Vagina (tissue), 2 donors: ENCODE data around the gene FHL2.

Source experiments
- CTCF ChIP-seq, 3 experiments: fragments of 450-650 bp in 2 of 3; fragments of 200-600 bp in 1 of 3; sonication (generic) in 1 of 3; IDR thresholded peaks; one replicate each; pipeline ENCODE4 v1.5.1; 2017 to 2019; ENCODE audit warnings: antibody characterized with exemption in 3 of 3, mild to moderate bottlenecking in 2 of 3, moderate library complexity in 2 of 3
- POLR2A ChIP-seq, 2 donors: fragments of 450-650 bp; IDR thresholded peaks; one replicate each; pipeline ENCODE4 v1.6.1; 2017; ENCODE audit warnings: antibody characterized with exemption in 2 of 2, mild to moderate bottlenecking in 2 of 2, moderate library complexity in 2 of 2
- POLR2AphosphoS5 ChIP-seq, 2 donors: sonication (generic); formaldehyde crosslinking; IDR thresholded peaks; one replicate each; pipeline ENCODE4 v1.9.0; 2017; ENCODE audit warnings: antibody characterized with exemption in 2 of 2, mild to moderate bottlenecking in 2 of 2, low read depth in 1 of 2; ENCODE audit not compliant: insufficient read depth in 1 of 2

- no peak for TF ChIP-seq POLR2A (IDR thresholded peaks at IDR 0.05)
- no peak for TF ChIP-seq CTCF (IDR thresholded peaks at IDR 0.05)
- TF ChIP-seq POLR2AphosphoS5 (IDR thresholded peaks at IDR 0.05; ENCODE audit: insufficient read depth in 1 of 2, low read depth in 1 of 2) = no peak
Observed at GRCh38 chr2:105399207-105399861, 483 bp upstream of the FHL2 start.
